ENCODE data around the gene C22orf23. TPM values are rescaled to one million over a fixed set of nuclear protein-coding genes. Genes with fewer than 3 reads are reported as not detected.

Gene C22orf23
- total RNA-seq, 1 experiment from 2014 or later = 1.0 TPM

GRCh38 chr22:37985050-37985585 is 31.7 kb upstream of the C22orf23 start:
- DNase-seq = no peak
- Histone ChIP-seq H3K79me2 (ENCODE audit: low read depth) (no peaks in the 10 kb centered on the region), H3K27ac (no peak overlapping the region), H3K36me3 (ENCODE audit: low read depth) (no peaks in the 10 kb centered on the region), H3K9me2 (ENCODE audit: insufficient read depth) (no peaks in the 10 kb centered on the region), H2AFZ (no peak overlapping the region), H4K20me1 (ENCODE audit: insufficient read depth) (no peaks in the 10 kb centered on the region), H3K4me2 (no peak overlapping the region), H3K27me3 (ENCODE audit: insufficient read depth, low read depth) (no peaks in the 10 kb centered on the region), H3K4me3 (no peak overlapping the region), H3K4me1 (replicated peaks; ENCODE audit: insufficient read depth) (no peaks in the 10 kb centered on the region), H3F3A (ENCODE audit: insufficient read depth, low read depth) (peaks cover 4% of the 10 kb centered on the region; the same call in 1 of the 2 replicates), H3K9me3 (ENCODE audit: insufficient read depth, low read depth) (no peaks in the 10 kb centered on the region)
- TF ChIP-seq EZH2 (IDR thresholded peaks at IDR 0.05; ENCODE audit: low read depth) (no peak), CTCF (conservative IDR thresholded peaks at IDR 0.05) (no peak)
- POLR2A ChIA-PET (ENCODE audit: unreplicated experiment) = interaction anchor here (0.7 kb wide), 1 partner anchor 15 kb away, joined by 5 read pairs; no protein-coding TSS in a partner anchor
- BruUV-seq (replicated peaks) = no TSS peak
- CTCF ChIA-PET = no interaction called here
- intact Hi-C loops (cut with micrococcal nuclease; ENCODE audit: unreplicated experiment) = no loop called here

GRCh38 chr22:37983860-37984791 is 30.7 kb upstream of the C22orf23 start, which contains the start of gene SOX10:
Gene SOX10 (minus strand): TSS chr22:37984555. CDS start chr22:37983784, 771 bp downstream.
- H3K27me3 ChIP-seq (ENCODE audit: insufficient read depth, low read depth) = no peaks in the 10 kb centered on the region
- H4K20me1 ChIP-seq (ENCODE audit: insufficient read depth) = no peaks in the 10 kb centered on the region
- H3K9me3 ChIP-seq (ENCODE audit: insufficient read depth, low read depth) = no peaks in the 10 kb centered on the region
- H3K4me1 ChIP-seq (replicated peaks; ENCODE audit: insufficient read depth) = no peaks in the 10 kb centered on the region
- CTCF ChIA-PET = no interaction called here
- DNase-seq = no peak
- no peaks in the 10 kb centered on the region for H3K9me2 ChIP-seq (ENCODE audit: insufficient read depth)
- intact Hi-C loops (cut with micrococcal nuclease; ENCODE audit: unreplicated experiment) = no loop called here
- no peaks in the 10 kb centered on the region for H3K79me2 ChIP-seq (ENCODE audit: low read depth)
- no peak within 1 kb of the TSS for H2AFZ ChIP-seq
- H3K4me3 ChIP-seq = no peak within 1 kb of the TSS
- no peak within 1 kb of the TSS for H3K27ac ChIP-seq
- TF ChIP-seq EZH2 (IDR thresholded peaks at IDR 0.05; ENCODE audit: low read depth) (no peak), CTCF (conservative IDR thresholded peaks at IDR 0.05) (no peak)
- no peak within 1 kb of the TSS for H3K4me2 ChIP-seq
- BruUV-seq (replicated peaks) = no TSS peak
- no peaks in the 10 kb centered on the region; the same call in 1 of the 2 replicates for H3F3A ChIP-seq (ENCODE audit: insufficient read depth, low read depth)
- POLR2A ChIA-PET (ENCODE audit: unreplicated experiment) = no interaction called here
- H3K36me3 ChIP-seq (ENCODE audit: low read depth) = no peaks in the 10 kb centered on the region

GRCh38 chr22:37982938-37983859 is 29.8 kb upstream of the C22orf23 start:
- ChIA-PET POLR2A (ENCODE audit: unreplicated experiment) (no interaction called here), CTCF (no interaction called here)
- Histone ChIP-seq H3K27me3 (ENCODE audit: insufficient read depth, low read depth) (no peaks in the 10 kb centered on the region), H4K20me1 (ENCODE audit: insufficient read depth) (no peaks in the 10 kb centered on the region), H3K9me3 (ENCODE audit: insufficient read depth, low read depth) (no peaks in the 10 kb centered on the region), H3K9me2 (ENCODE audit: insufficient read depth) (no peaks in the 10 kb centered on the region), H2AFZ (no peak overlapping the region), H3K4me3 (no peak overlapping the region), H3K4me2 (no peak overlapping the region), H3F3A (ENCODE audit: insufficient read depth, low read depth) (no peaks in the 10 kb centered on the region), H3K27ac (no peak overlapping the region), H3K4me1 (replicated peaks; ENCODE audit: insufficient read depth) (no peaks in the 10 kb centered on the region), H3K79me2 (ENCODE audit: low read depth) (no peaks in the 10 kb centered on the region), H3K36me3 (ENCODE audit: low read depth) (no peaks in the 10 kb centered on the region)
- no peak for DNase-seq
- intact Hi-C loops (cut with micrococcal nuclease; ENCODE audit: unreplicated experiment) = no loop called here
- TF ChIP-seq EZH2 (IDR thresholded peaks at IDR 0.05; ENCODE audit: low read depth) = no peak
- TF ChIP-seq CTCF (conservative IDR thresholded peaks at IDR 0.05) = no peak
- BruUV-seq (replicated peaks) = no TSS peak
